GM12873 (cell line): Measurements from ENCODE around the gene STAC.

Experiments used
- CTCF ChIP-seq: IDR thresholded peaks from 2 replicates; pipeline ENCODE4 v1.5.1; 2012; ENCODE audit warnings: low read depth, mild to moderate bottlenecking, moderate library complexity, low read length, control low read depth; ENCODE audit not compliant: insufficient read depth; ENCODE audit errors: missing control alignments

Gene STAC

GRCh38 chr3:36480911-36481648 is 100.8 kb downstream of the STAC start:
- no peak for TF ChIP-seq CTCF

DNA sequence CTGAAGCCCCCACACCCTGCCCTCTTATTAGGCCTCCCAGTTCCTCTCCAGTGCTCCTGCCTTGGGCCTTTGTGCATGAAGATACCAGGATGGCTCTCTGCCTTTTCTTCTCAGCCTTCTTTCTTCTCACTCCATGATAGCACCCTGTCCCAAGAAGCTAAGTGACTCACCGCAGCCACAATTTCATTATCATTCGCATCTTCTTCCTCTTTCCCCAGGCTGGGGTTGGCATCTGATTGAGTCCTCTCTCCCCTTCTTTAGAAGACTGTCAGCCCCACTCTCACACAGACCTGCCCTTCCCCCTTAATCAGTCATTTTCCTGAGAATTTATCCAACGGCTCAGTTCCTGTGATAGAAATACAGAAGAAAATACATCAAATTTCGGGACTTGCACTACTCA is 102.0 kb downstream of the STAC start:
- no peak for TF ChIP-seq CTCF

- no peak for TF ChIP-seq CTCF
These were observed 102.6 kb downstream of the STAC start for GRCh38 chr3:36482880-36483279.

DNA sequence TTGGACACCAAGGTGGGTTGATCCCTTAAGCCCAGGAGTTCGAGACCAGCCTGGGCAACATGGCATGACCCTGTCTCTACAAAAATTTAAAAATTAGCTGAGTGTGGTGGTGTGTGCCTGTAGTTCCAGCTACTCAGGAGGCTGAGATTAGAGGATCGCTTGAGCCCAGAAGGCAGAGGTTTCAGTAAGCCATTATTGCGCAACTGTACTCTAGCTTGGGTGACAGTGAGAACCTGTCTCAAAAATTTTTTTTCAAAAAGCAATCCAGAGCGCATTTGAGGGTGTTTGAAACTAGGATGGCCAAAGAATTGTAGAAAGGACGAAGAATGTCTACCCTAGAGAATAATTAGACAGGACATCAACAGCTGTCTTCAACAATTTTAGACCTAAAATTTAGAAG is 103.4 kb downstream of the STAC start:
- TF ChIP-seq CTCF = no peak

GRCh38 chr3:36484386-36484785 is 104.1 kb downstream of the STAC start:
- no peak for TF ChIP-seq CTCF

GRCh38 chr3:36486009-36486795 is 105.9 kb downstream of the STAC start:
- no peak for TF ChIP-seq CTCF

GRCh38 chr3:36487616-36488015 is 107.3 kb downstream of the STAC start:
- no peak for TF ChIP-seq CTCF
